ENCODE data around the gene ALDH4A1.
"Not testable (repeated sequence)": the region's sequence is repeated elsewhere in the genome, so short reads cannot be mapped to it uniquely, and the experiment has no call there.

Gene ALDH4A1

GRCh38 chr1:18858070-18858688, 44.2 kb downstream of the ALDH4A1 start:
- no peak for DNase-seq (ENCODE audit: low read depth, low spot score)

DNA sequence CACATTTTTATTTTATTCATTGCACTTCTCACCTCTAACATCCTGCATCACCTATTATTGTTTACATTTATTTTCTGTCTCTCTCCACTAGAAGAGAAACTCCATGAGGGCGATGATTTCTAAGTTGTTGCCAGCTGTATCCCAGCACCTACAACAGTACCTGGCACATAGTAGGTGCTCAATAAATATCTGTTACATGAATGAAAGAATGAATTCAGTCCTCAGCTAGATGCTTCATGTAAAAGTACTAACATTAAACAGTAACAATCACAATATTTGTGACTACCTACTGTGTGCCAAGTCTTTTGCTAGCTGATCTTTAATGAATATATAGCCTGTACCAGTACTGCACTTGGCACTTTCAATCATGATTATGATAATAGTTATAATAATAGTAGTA, 45.9 kb downstream of the ALDH4A1 start:
- no peak for DNase-seq (ENCODE audit: low read depth, low spot score)

- DNase-seq (ENCODE audit: low read depth, low spot score), result no peak
These were observed 46.8 kb downstream of the ALDH4A1 start for GRCh38 chr1:18855573-18855972.

DNA sequence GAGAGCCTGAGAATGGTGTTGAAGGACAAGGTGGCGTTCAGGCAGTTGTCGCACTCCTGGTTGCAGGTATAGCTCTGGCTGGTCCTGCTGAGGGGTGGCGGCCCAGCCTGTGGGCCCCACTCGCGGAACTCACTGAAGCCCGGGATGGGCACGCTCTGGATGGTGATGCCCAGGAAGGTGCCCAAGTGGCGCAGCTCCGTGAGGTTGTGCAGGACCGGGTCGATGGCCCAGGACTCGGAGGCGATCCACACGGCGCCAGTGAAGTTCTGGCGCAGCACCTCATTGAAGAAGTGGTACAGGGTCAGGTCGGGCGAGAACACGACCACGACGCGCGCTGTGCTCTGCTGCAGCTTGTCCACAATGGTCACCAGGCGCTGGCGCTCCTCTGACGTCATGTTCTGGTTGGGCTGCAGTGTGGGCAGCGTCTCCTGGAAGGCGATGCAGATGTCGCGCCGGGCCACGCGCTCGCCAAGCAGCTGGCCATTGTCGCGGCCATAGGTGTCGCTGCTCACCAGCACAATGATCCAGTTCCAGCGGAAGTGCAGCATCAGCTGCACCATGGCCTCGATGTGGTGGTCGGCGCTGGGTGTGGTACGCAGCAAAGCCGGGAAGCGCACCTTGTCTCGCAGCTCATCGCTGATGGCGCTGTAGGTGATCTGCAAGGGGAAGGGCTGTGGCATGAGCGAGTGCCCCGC, 47.9 kb downstream of the ALDH4A1 start:
- DNase-seq (ENCODE audit: low read depth, low spot score), result no peak

DNA sequence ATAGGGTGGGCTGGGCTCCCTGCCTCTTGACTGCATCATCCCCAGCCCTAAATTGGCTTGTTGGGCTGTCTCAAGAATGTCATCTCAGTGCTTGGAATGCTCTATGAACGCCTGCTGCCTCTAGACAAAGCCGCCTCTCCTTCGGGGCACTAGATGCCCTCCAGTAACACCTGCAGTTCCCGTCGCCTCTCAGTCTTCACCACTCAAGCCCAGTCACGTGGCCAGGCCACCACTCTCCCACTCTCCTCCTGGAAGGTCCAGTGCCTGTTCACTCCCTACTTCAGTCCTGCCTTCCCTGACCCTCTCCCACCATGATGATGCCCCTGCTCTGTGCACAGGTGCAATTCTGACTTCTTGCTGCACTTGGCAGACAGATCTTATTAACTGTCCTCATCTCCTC, 49.9 kb downstream of the ALDH4A1 start:
- no peak for DNase-seq (ENCODE audit: low read depth, low spot score)

GRCh38 chr1:18849261-18849711, 53.1 kb downstream of the ALDH4A1 start:
- no peak for DNase-seq (ENCODE audit: low read depth, low spot score)

DNA sequence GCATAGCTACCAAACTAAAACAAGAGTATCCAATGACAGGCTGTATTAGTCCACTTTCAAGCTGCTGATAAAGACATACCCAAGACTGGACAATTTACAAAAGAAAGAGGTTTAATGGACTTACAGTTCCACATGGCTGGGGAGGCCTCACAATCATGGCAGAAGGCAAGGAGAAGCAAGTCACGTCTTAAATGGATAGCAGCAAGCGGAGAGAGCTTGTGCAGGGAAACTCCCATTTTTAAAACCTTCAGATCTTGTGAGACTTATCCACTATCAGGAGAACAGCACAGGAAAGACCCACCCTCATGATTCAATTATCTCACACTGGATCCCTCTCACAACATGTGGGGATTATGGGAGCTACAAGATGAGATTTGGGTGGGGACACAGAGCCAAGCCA, 54.6 kb downstream of the ALDH4A1 start:
- DNase-seq (ENCODE audit: low read depth, low spot score), result not testable (repeated sequence)

GRCh38 chr1:18840145-18840544, 62.2 kb downstream of the ALDH4A1 start:
- DNase-seq (ENCODE audit: low read depth, low spot score), result no peak

DNA sequence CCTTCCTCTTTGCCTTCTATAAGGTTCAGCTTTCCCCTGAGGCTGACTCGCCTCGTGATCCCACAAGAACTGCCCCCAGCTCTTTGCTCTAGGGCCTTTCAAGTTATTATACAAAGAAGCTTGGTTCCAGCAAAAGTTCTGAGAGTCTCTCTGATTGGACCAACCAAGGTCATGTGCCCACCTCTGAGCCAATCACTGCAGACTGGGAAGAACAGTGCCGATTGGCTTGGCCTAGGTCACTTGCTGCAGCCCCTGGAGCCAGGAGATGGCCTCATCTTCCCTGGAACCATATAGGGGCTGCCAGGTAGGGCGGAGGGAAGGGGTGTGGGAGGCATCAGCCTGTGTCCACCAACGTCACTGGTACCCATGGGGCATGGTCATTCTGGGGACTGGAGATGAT, 65.7 kb downstream of the ALDH4A1 start:
- no peak for DNase-seq (ENCODE audit: low read depth, low spot score)

DNA sequence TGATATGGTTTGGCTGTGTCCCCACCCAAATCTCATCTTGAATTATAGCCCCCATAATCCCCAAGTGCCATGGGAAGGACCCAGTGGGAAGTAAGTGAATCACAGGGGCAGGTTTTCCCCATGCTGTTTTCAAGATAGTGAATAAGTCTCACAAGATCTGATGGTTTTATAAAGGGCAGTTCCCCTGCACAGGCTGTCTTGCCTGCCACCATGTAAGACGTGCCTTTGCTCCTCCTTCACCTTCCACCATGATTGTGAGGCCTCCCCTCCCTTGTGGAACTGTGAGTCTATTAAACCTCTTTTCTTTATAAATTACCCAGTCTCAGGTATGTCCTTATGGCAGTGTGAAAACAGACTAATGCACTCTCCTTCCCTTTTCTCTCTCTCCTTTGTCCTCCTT, 70.0 kb downstream of the ALDH4A1 start:
- not testable (repeated sequence) for DNase-seq (ENCODE audit: low read depth, low spot score)

- no peak for DNase-seq (ENCODE audit: low read depth, low spot score)
These were observed 70.7 kb downstream of the ALDH4A1 start for GRCh38 chr1:18831656-18832055.

- DNase-seq (ENCODE audit: low read depth, low spot score), result no peak
These were observed 71.8 kb downstream of the ALDH4A1 start for GRCh38 chr1:18830596-18830995.

DNA sequence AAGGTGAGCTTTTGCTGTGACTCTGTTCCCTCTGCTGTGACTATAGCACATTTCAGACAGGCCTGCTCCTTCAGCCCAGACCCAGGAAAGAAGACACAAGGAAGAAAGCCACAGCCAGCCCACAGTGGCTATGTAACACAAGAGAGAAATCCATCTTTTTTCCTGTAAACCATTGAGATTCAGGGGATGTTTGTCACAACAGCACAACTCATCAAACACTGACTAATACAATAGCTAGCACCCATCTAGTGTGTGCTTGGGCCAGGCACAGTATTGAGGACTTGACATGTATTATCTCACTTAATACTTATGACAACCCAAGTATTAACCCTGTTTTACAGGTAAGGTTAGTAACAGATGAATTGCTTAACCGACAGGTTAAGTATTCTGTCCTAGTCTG, 72.7 kb downstream of the ALDH4A1 start:
- DNase-seq (ENCODE audit: low read depth, low spot score), result no peak

DNA sequence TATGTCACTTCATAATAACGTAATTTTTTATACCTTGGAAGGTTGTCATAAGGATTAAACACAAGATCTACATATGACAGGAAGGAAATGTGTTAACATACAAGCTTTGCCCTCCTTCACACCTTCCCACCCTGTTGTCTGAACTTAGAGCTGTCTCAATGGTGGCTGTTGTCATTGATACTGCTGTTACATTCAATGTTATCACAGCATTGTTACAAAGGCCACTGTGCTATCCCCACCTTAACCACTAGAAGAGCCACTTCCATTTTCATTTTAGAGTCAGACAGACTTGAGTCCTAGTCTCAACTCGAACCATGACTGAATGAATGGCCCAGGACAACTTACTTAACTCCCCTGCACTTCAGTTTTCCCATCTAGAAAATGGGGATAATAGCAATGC, 74.1 kb downstream of the ALDH4A1 start:
- no peak for DNase-seq (ENCODE audit: low read depth, low spot score)

DNA sequence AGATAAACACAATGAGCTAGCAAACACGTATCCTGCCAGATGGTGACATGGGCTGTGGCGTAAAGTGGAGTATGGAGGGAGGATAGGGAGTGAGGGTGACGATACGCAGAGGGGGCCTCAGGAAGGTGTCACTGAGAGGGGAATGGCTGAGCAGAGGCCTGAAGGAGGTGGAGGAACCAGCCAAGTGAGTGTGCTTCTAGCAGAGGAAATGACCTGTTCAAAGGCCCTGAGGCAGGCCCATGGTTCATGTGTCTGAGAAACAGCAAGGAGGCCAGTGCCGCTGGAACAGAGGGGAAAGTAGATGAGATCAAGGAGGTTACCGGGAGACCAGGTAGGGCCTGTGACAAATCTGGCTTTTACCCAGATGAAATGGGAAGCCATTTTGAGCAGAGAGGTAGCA, 78.9 kb downstream of the ALDH4A1 start:
- no peak for DNase-seq (ENCODE audit: low read depth, low spot score)

Data from smooth muscle cell of the brain vasculature (primary cell).